ENCODE results near the gene ALOX12.
"Not testable (repeated sequence)": the region's sequence is repeated elsewhere in the genome, so short reads cannot be mapped to it uniquely, and the experiment has no call there.

Gene ALOX12

GRCh38 chr17:6995500-6996255, at the start of gene ALOX12:
TSS of gene ALOX12 (plus strand) at chr17:6996049. CDS start at chr17:6996118, 69 bp downstream.
- Mint-ChIP-seq H3K27me3 (no peaks in the 10 kb centered on the region), H3K9me3 (no peaks in the 10 kb centered on the region), H3K27ac (no peak within 1 kb of the TSS), H3K4me1 (ENCODE audit: low read depth) (no peaks in the 10 kb centered on the region), H3K36me3 (ENCODE audit: low read depth) (peaks cover 24% of the 10 kb centered on the region), H3K4me3 (no peak within 1 kb of the TSS)

GRCh38 chr17:6947745-6948144, 48.1 kb upstream of the ALOX12 start:
- Mint-ChIP-seq H3K4me3 (no peak overlapping the region), H3K9me3 (no peaks in the 10 kb centered on the region), H3K36me3 (ENCODE audit: low read depth) (no peaks in the 10 kb centered on the region), H3K27me3 (peaks cover 2% of the 10 kb centered on the region), H3K4me1 (ENCODE audit: low read depth) (peaks cover 15% of the 10 kb centered on the region), H3K27ac (peak overlapping the region; percentile 84)

- Mint-ChIP-seq H3K4me1 (ENCODE audit: low read depth) (peaks cover 15% of the 10 kb centered on the region), H3K4me3 (no peak overlapping the region), H3K27ac (peak overlapping the region; percentile 84), H3K27me3 (peaks cover 1% of the 10 kb centered on the region), H3K36me3 (ENCODE audit: low read depth) (no peaks in the 10 kb centered on the region), H3K9me3 (no peaks in the 10 kb centered on the region)
Observed at GRCh38 chr17:6948562-6948961, 47.3 kb upstream of the ALOX12 start.

- Mint-ChIP-seq H3K9me3 (no peaks in the 10 kb centered on the region), H3K27ac (peak overlapping the region; percentile 84), H3K4me3 (no peak overlapping the region), H3K36me3 (ENCODE audit: low read depth) (no peaks in the 10 kb centered on the region), H3K4me1 (ENCODE audit: low read depth) (peaks cover 15% of the 10 kb centered on the region), H3K27me3 (no peaks in the 10 kb centered on the region)
Observed at GRCh38 chr17:6948976-6949375, 46.9 kb upstream of the ALOX12 start.

- not testable (repeated sequence) for H3K4me3 Mint-ChIP-seq; H3K27me3 Mint-ChIP-seq; H3K27ac Mint-ChIP-seq; H3K36me3 Mint-ChIP-seq (ENCODE audit: low read depth); H3K9me3 Mint-ChIP-seq
- peaks cover 15% of the 10 kb centered on the region for H3K4me1 Mint-ChIP-seq (ENCODE audit: low read depth)
Observed at GRCh38 chr17:6950938-6951337, 44.9 kb upstream of the ALOX12 start.

- H3K4me3 Mint-ChIP-seq = no peak overlapping the region
Observed at GRCh38 chr17:6953689-6954088, 42.2 kb upstream of the ALOX12 start.

GRCh38 chr17:6959700-6960099, 36.1 kb upstream of the ALOX12 start:
- H3K4me3 Mint-ChIP-seq = no peak overlapping the region
- H3K9me3 Mint-ChIP-seq = no peaks in the 10 kb centered on the region
- no peaks in the 10 kb centered on the region for H3K36me3 Mint-ChIP-seq (ENCODE audit: low read depth)
- no peaks in the 10 kb centered on the region for H3K4me1 Mint-ChIP-seq (ENCODE audit: low read depth)
- no peaks in the 10 kb centered on the region for H3K27me3 Mint-ChIP-seq
- H3K27ac Mint-ChIP-seq = no peak overlapping the region

More at GRCh38 chr17:6953689-6954088, 42.2 kb upstream of the ALOX12 start:
- H3K4me1 Mint-ChIP-seq (ENCODE audit: low read depth) = peaks cover 6% of the 10 kb centered on the region
- no peaks in the 10 kb centered on the region for H3K27me3 Mint-ChIP-seq
- no peak overlapping the region for H3K27ac Mint-ChIP-seq
- no peaks in the 10 kb centered on the region for H3K9me3 Mint-ChIP-seq
- no peaks in the 10 kb centered on the region for H3K36me3 Mint-ChIP-seq (ENCODE audit: low read depth)

GRCh38 chr17:6969323-6969726, 26.5 kb upstream of the ALOX12 start:
- no peak overlapping the region for H3K4me3 Mint-ChIP-seq
- H3K4me1 Mint-ChIP-seq (ENCODE audit: low read depth) = peaks cover 11% of the 10 kb centered on the region
- H3K36me3 Mint-ChIP-seq (ENCODE audit: low read depth) = no peaks in the 10 kb centered on the region
- H3K9me3 Mint-ChIP-seq = no peaks in the 10 kb centered on the region
- H3K27me3 Mint-ChIP-seq = no peaks in the 10 kb centered on the region
- no peak overlapping the region for H3K27ac Mint-ChIP-seq

GRCh38 chr17:6970992-6971391, 24.9 kb upstream of the ALOX12 start:
- H3K36me3 Mint-ChIP-seq (ENCODE audit: low read depth) = no peaks in the 10 kb centered on the region
- no peaks in the 10 kb centered on the region for H3K27me3 Mint-ChIP-seq
- no peak overlapping the region for H3K4me3 Mint-ChIP-seq
- no peaks in the 10 kb centered on the region for H3K9me3 Mint-ChIP-seq
- no peak overlapping the region for H3K27ac Mint-ChIP-seq
- peaks cover 11% of the 10 kb centered on the region for H3K4me1 Mint-ChIP-seq (ENCODE audit: low read depth)

GRCh38 chr17:6979440-6979839, 16.4 kb upstream of the ALOX12 start:
- not testable (repeated sequence) for H3K27me3 Mint-ChIP-seq; H3K36me3 Mint-ChIP-seq (ENCODE audit: low read depth); H3K27ac Mint-ChIP-seq; H3K4me1 Mint-ChIP-seq (ENCODE audit: low read depth); H3K9me3 Mint-ChIP-seq; H3K4me3 Mint-ChIP-seq

GRCh38 chr17:6981426-6981825, 14.4 kb upstream of the ALOX12 start:
- H3K9me3 Mint-ChIP-seq = peaks cover 4% of the 10 kb centered on the region
- H3K4me1 Mint-ChIP-seq (ENCODE audit: low read depth) = peaks cover 10% of the 10 kb centered on the region
- no peak overlapping the region for H3K4me3 Mint-ChIP-seq
- no peaks in the 10 kb centered on the region for H3K36me3 Mint-ChIP-seq (ENCODE audit: low read depth)
- H3K27ac Mint-ChIP-seq = no peak overlapping the region
- no peaks in the 10 kb centered on the region for H3K27me3 Mint-ChIP-seq

GRCh38 chr17:6985266-6985665, 10.6 kb upstream of the ALOX12 start:
- Mint-ChIP-seq H3K27me3 (no peaks in the 10 kb centered on the region), H3K27ac (no peak overlapping the region), H3K9me3 (no peaks in the 10 kb centered on the region), H3K4me3 (no peak overlapping the region), H3K36me3 (ENCODE audit: low read depth) (no peaks in the 10 kb centered on the region), H3K4me1 (ENCODE audit: low read depth) (peaks cover 10% of the 10 kb centered on the region)

- Mint-ChIP-seq H3K4me1 (ENCODE audit: low read depth) (no peaks in the 10 kb centered on the region), H3K36me3 (ENCODE audit: low read depth) (no peaks in the 10 kb centered on the region), H3K9me3 (no peaks in the 10 kb centered on the region), H3K27ac (no peak overlapping the region), H3K27me3 (no peaks in the 10 kb centered on the region), H3K4me3 (no peak overlapping the region)
Observed at GRCh38 chr17:6986676-6987075, 9.2 kb upstream of the ALOX12 start.

GRCh38 chr17:6989779-6990178, 6.1 kb upstream of the ALOX12 start:
- H3K27me3 Mint-ChIP-seq = no peaks in the 10 kb centered on the region
- no peak overlapping the region for H3K27ac Mint-ChIP-seq
- H3K4me1 Mint-ChIP-seq (ENCODE audit: low read depth) = no peaks in the 10 kb centered on the region

GRCh38 chr17:6993613-6994056, 2.2 kb upstream of the ALOX12 start:
- not testable (repeated sequence) for H3K4me1 Mint-ChIP-seq (ENCODE audit: low read depth); H3K27me3 Mint-ChIP-seq; H3K27ac Mint-ChIP-seq; H3K9me3 Mint-ChIP-seq; H3K4me3 Mint-ChIP-seq
- peaks cover 13% of the 10 kb centered on the region for H3K36me3 Mint-ChIP-seq (ENCODE audit: low read depth)

More at GRCh38 chr17:6989779-6990178, 6.1 kb upstream of the ALOX12 start:
- no peak overlapping the region for H3K4me3 Mint-ChIP-seq
- no peaks in the 10 kb centered on the region for H3K36me3 Mint-ChIP-seq (ENCODE audit: low read depth)
- H3K9me3 Mint-ChIP-seq = no peaks in the 10 kb centered on the region

GRCh38 chr17:6994118-6994598, 1.7 kb upstream of the ALOX12 start:
- H3K36me3 Mint-ChIP-seq (ENCODE audit: low read depth) = peaks cover 13% of the 10 kb centered on the region
- no peaks in the 10 kb centered on the region for H3K4me1 Mint-ChIP-seq (ENCODE audit: low read depth)
- no peaks in the 10 kb centered on the region for H3K27me3 Mint-ChIP-seq
- H3K9me3 Mint-ChIP-seq = no peaks in the 10 kb centered on the region
- H3K27ac Mint-ChIP-seq = no peak overlapping the region
- no peak overlapping the region for H3K4me3 Mint-ChIP-seq
